SIG-M5 treated with dmso at 0.1 percent for 504 hours (cell line): ENCODE data around the gene INKA2.

Source experiments
- DNase-seq: peaks from one replicate; lab custom pipeline; 2025; ENCODE audit not compliant: unreplicated experiment; lab: John Stamatoyannopoulos, UW

Gene INKA2

GRCh38 chr1:111734426-111734825, 4.8 kb downstream of the INKA2 start:
- DNase-seq: no peak

- DNase-seq: peak; percentile 72
Observed at GRCh38 chr1:111733992-111734341, 5.2 kb downstream of the INKA2 start.

- DNase-seq: peak; percentile 89
Observed at GRCh38 chr1:111733183-111733991, 5.8 kb downstream of the INKA2 start.

GRCh38 chr1:111732718-111733117, 6.5 kb downstream of the INKA2 start:
- no peak for DNase-seq

GRCh38 chr1:111731956-111732355, 7.2 kb downstream of the INKA2 start:
- no peak for DNase-seq

GRCh38 chr1:111730706-111731105, 8.5 kb downstream of the INKA2 start:
- no peak for DNase-seq

GRCh38 chr1:111729946-111730681, 9.1 kb downstream of the INKA2 start:
- no peak for DNase-seq

GRCh38 chr1:111729271-111729921, 9.8 kb downstream of the INKA2 start:
- DNase-seq: no peak

- no peak for DNase-seq
Observed at GRCh38 chr1:111727056-111727455, 12.1 kb downstream of the INKA2 start.

- DNase-seq: no peak
Observed at GRCh38 chr1:111725192-111725591, 14.0 kb downstream of the INKA2 start.

- no peak for DNase-seq
Observed at GRCh38 chr1:111723871-111724270, 15.3 kb downstream of the INKA2 start.

GRCh38 chr1:111723091-111723806, 15.9 kb downstream of the INKA2 start:
- no peak for DNase-seq

GRCh38 chr1:111720977-111721786, 18.0 kb downstream of the INKA2 start:
- DNase-seq: no peak

- DNase-seq: peak; percentile 9
Observed at GRCh38 chr1:111720274-111720976, 18.8 kb downstream of the INKA2 start.

- no peak for DNase-seq
Observed at GRCh38 chr1:111719674-111720132, 19.5 kb downstream of the INKA2 start.

- DNase-seq: no peak
Observed at GRCh38 chr1:111719135-111719534, 20.1 kb downstream of the INKA2 start.

GRCh38 chr1:111717450-111717849, 21.7 kb downstream of the INKA2 start:
- no peak for DNase-seq

- no peak for DNase-seq
Observed at GRCh38 chr1:111716333-111716732, 22.9 kb downstream of the INKA2 start.

- DNase-seq: no peak
Observed at GRCh38 chr1:111709986-111710385, 29.2 kb downstream of the INKA2 start.

- no peak for DNase-seq
Observed at GRCh38 chr1:111707906-111708305, 31.3 kb downstream of the INKA2 start.
